GM12878 (cell line): ENCODE data around the gene HACE1. TPM values are rescaled to one million over a fixed set of nuclear protein-coding genes. Genes with fewer than 3 reads are reported as not detected.

Experiments used
- ATAC-seq: fragments of 200-7000 bp; cut with Tn5 transposase; 3 replicates; pipeline ENCODE4 v1.9.1; 2020; ENCODE audit warnings: mild to moderate bottlenecking, moderate library complexity
- BruUV-seq: library from RNA; stranded (reverse); fragments of 400-500 nt; replicated peaks from 2 replicates; lab custom pipeline; 2021; lab: Mats Ljungman, UMichigan
- CTCF ChIA-PET: fragments of 300-600 bp; sonication (Branson Sonifier 250); formaldehyde crosslinking; extraction: SDS; loops from one replicate; lab custom pipeline; 2021; ENCODE audit warnings: inconsistent platforms; lab: Yijun Ruan, JAX
- POLR2A ChIA-PET: fragments of 350-600 bp; formaldehyde crosslinking; extraction: SDS; loops from one replicate; lab custom pipeline; 2021; ENCODE audit warnings: inconsistent platforms; lab: Charles Lee
- RAD21 ChIA-PET: fragments of 300-600 bp; sonication (Branson Sonifier 250); formaldehyde crosslinking; loops from one replicate; lab custom pipeline; 2023; ENCODE audit warnings: antibody characterized with exemption; ENCODE audit not compliant: unreplicated experiment; lab: Charles Lee
- SMC1A ChIA-PET: fragments of 300-600 bp; sonication (Branson Sonifier 250); formaldehyde crosslinking; loops from one replicate; lab custom pipeline; 2023; ENCODE audit not compliant: unreplicated experiment, uncharacterized antibody; lab: Charles Lee
- DNase-seq: peaks from one replicate; pipeline ENCODE4 v3.0.0-alpha.2; 2011; ENCODE audit warnings: low read depth, low spot score
- FAIRE-seq: peaks from 3 replicates; lab custom pipeline; 2011; peaks lifted over from hg19 to GRCh38; lab: Jason Lieb, UNC
- H2AFZ ChIP-seq: 2 replicates; pipeline ENCODE4 v1.6.0; 2011; ENCODE audit warnings: low read depth, low read length, control low read depth; ENCODE audit not compliant: control insufficient read depth
- H3K27ac ChIP-seq: 2 replicates; pipeline ENCODE4 v1.5.1; 2011; ENCODE audit warnings: control low read depth; ENCODE audit not compliant: control insufficient read depth, insufficient read depth
- H3K27me3 ChIP-seq, 2 experiments: replicated peaks in 1 of 2; 2 replicates each; pipeline versions ENCODE4 v1.6.0 to v1.6.1; 2011; ENCODE audit warnings: low read length in 1 of 2; ENCODE audit not compliant: control insufficient read depth in 2 of 2, insufficient read depth in 2 of 2
- H3K36me3 ChIP-seq, 2 experiments: 2 replicates each; pipeline ENCODE4 v1.5.1; 2011; ENCODE audit warnings: low read length in 1 of 2; ENCODE audit not compliant: control insufficient read depth in 2 of 2, insufficient read depth in 2 of 2
- H3K4me1 ChIP-seq: 2 replicates; pipeline ENCODE4 v1.6.1; 2011; ENCODE audit warnings: mild to moderate bottlenecking, low read length, moderate library complexity, mixed read lengths; ENCODE audit not compliant: control insufficient read depth, insufficient read depth
- H3K4me2 ChIP-seq: 2 replicates; pipeline ENCODE4 v1.6.0; 2011; ENCODE audit warnings: control low read depth; ENCODE audit not compliant: control insufficient read depth, insufficient read depth
- H3K4me3 ChIP-seq: fragments of 200-600 bp; sonication (generic); 2 replicates; pipeline ENCODE4 v1.5.1; 2016
- H3K79me2 ChIP-seq: 2 replicates; pipeline ENCODE4 v1.6.0; 2011; ENCODE audit warnings: low read length; ENCODE audit not compliant: control insufficient read depth, insufficient read depth
- H3K9ac ChIP-seq: 2 replicates; pipeline ENCODE4 v1.8.0; 2011; ENCODE audit warnings: low read length, control low read depth, mixed read lengths; ENCODE audit not compliant: control insufficient read depth, insufficient read depth
- H3K9me3 ChIP-seq: replicated peaks from 3 replicates; pipeline ENCODE4 v1.5.1; 2011; ENCODE audit warnings: mild to moderate bottlenecking, low read length; ENCODE audit not compliant: control insufficient read depth, insufficient read depth
- H4K20me1 ChIP-seq: 2 replicates; pipeline ENCODE4 v1.6.0; 2011; ENCODE audit not compliant: control insufficient read depth, insufficient read depth
- KDM1A ChIP-seq: fragments of 200-600 bp; sonication (generic); IDR thresholded peaks from 2 replicates; pipeline ENCODE4 v1.6.1; 2016; ENCODE audit warnings: borderline replicate concordance
- MEF2A ChIP-seq: IDR thresholded peaks from 2 replicates; pipeline ENCODE4 v1.6.1; 2011; ENCODE audit warnings: low read depth, mild to moderate bottlenecking, low read length, moderate library complexity; ENCODE audit not compliant: insufficient read depth
- SIN3A ChIP-seq: IDR thresholded peaks from 2 replicates; pipeline ENCODE4 v1.6.1; 2012; ENCODE audit warnings: low read depth, low read length, improper control_type of control experiment
- SUZ12 ChIP-seq: fragments of 200-600 bp; sonication (generic); IDR thresholded peaks from one replicate; pipeline ENCODE4 v1.6.1; 2018; ENCODE audit warnings: antibody characterized with exemption, mild to moderate bottlenecking; ENCODE audit not compliant: unreplicated experiment
- ZNF207 ChIP-seq: fragments of 450-650 bp; IDR thresholded peaks from 2 replicates; pipeline ENCODE4 v1.6.1; 2014; ENCODE audit warnings: antibody characterized with exemption, mild to moderate bottlenecking, borderline replicate concordance
- WGBS: methylation state at CpG from one replicate; pipeline ENCODE4 v1.1.6; 2016; ENCODE audit warnings: low lambda C conversion rate; ENCODE audit not compliant: insufficient replicate concordance, insufficient coverage; ENCODE audit errors: missing lambda C conversion rate; 5-methylcytosine and 5-hydroxymethylcytosine counted together
- in situ Hi-C: fragments of 300-500 bp; cut with MboI; formaldehyde crosslinking; loops from 9 replicates; pipeline ENCODE4 v1.14.3; 2018; ENCODE audit warnings: mixed read lengths
- intact Hi-C: fragments of 100-400 bp; cut with micrococcal nuclease; formaldehyde crosslinking; loops from one replicate; pipeline ENCODE4 v1.14.2; 2022; ENCODE audit not compliant: unreplicated experiment
- polyA plus RNA-seq, 11 experiments: library from polyadenylated mRNA; depleted of rRNA in 4 of 11; unstranded in 6 of 11; stranded (reverse) in 5 of 11; fragments of >200 nt; fragmentation: Nextera tagmentation in 4 of 11; fragmentation: Illumina TruSeq in 1 of 11; extraction: Ambion mirVana in 4 of 11; extraction: Trizol in 1 of 11; gene quantifications; 1 replicate in 1 of 11; 2 replicates in 10 of 11; pipeline versions ENCODE4 v1.2.1 to v1.2.3, GENCODE V29; 2011 to 2016; ENCODE audit warnings: inconsistent platforms in 2 of 11, missing spikeins in 2 of 11, low read depth in 1 of 11
- total RNA-seq, 4 experiments: library from RNA; depleted of rRNA in 3 of 4; stranded (reverse); fragments of >200 nt in 3 of 4; fragmentation: Illumina TruSeq in 1 of 4; extraction: Trizol in 1 of 4; gene quantifications; 2 replicates each; pipeline versions ENCODE4 v1.2.1 to v1.2.3, GENCODE V29; 2013 to 2021
- TF ChIP-seq, protein P1 (sequence below): IDR thresholded peaks from 2 replicates; pipeline ENCODE4 v1.6.1; 2012; ENCODE audit warnings: mild to moderate bottlenecking, low read depth, low read length
- TF ChIP-seq, protein P2 (sequence below): IDR thresholded peaks from 2 replicates; pipeline ENCODE4 v1.6.1; 2012; ENCODE audit warnings: low read depth, low read length, improper control_type of control experiment
- TF ChIP-seq, protein P3 (sequence below): fragments of 450-650 bp; IDR thresholded peaks from 2 replicates; pipeline ENCODE4 v1.6.1; 2017; ENCODE audit warnings: borderline replicate concordance
- TF ChIP-seq, protein P4 (sequence below): IDR thresholded peaks from 2 replicates; pipeline ENCODE4 v1.6.1; 2012; ENCODE audit warnings: low read depth, low read length, improper control_type of control experiment

HACE1 gene
- total and polyA plus RNA-seq, 10 of the 15 experiments (the other 5 are each of a cell fraction or from before 2014, with no cell fraction given), result 1.6 to 16.9 (median 5.6) TPM

DNA sequence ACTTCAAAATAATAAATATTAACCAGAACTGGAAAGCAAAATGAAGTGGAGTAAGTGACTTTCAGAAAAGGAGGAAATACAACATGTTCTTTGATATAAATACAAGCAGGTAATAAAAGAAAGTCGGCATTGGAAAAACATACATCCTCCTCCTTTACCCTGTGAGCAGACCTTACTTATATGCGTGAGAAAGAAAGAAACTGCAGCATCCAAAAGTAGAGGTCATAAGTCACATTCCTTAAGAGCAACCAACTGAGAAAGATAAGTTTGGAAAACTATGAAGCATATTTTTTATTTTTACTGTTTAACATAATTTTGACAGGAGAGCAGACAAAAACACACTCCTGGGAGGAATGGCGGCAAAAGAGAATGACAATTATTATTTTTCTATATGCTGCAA is 155.5 kb downstream of the HACE1 start (continued):
- TF ChIP-seq, protein P1, sequence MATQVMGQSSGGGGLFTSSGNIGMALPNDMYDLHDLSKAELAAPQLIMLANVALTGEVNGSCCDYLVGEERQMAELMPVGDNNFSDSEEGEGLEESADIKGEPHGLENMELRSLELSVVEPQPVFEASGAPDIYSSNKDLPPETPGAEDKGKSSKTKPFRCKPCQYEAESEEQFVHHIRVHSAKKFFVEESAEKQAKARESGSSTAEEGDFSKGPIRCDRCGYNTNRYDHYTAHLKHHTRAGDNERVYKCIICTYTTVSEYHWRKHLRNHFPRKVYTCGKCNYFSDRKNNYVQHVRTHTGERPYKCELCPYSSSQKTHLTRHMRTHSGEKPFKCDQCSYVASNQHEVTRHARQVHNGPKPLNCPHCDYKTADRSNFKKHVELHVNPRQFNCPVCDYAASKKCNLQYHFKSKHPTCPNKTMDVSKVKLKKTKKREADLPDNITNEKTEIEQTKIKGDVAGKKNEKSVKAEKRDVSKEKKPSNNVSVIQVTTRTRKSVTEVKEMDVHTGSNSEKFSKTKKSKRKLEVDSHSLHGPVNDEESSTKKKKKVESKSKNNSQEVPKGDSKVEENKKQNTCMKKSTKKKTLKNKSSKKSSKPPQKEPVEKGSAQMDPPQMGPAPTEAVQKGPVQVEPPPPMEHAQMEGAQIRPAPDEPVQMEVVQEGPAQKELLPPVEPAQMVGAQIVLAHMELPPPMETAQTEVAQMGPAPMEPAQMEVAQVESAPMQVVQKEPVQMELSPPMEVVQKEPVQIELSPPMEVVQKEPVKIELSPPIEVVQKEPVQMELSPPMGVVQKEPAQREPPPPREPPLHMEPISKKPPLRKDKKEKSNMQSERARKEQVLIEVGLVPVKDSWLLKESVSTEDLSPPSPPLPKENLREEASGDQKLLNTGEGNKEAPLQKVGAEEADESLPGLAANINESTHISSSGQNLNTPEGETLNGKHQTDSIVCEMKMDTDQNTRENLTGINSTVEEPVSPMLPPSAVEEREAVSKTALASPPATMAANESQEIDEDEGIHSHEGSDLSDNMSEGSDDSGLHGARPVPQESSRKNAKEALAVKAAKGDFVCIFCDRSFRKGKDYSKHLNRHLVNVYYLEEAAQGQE, result no peak
- TF ChIP-seq, protein P2, sequence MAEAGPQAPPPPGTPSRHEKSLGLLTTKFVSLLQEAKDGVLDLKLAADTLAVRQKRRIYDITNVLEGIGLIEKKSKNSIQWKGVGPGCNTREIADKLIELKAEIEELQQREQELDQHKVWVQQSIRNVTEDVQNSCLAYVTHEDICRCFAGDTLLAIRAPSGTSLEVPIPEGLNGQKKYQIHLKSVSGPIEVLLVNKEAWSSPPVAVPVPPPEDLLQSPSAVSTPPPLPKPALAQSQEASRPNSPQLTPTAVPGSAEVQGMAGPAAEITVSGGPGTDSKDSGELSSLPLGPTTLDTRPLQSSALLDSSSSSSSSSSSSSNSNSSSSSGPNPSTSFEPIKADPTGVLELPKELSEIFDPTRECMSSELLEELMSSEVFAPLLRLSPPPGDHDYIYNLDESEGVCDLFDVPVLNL, result no peak
- TF ChIP-seq SUZ12, result no peak
- TF ChIP-seq, all 136 proteins: peak for 0

DNA sequence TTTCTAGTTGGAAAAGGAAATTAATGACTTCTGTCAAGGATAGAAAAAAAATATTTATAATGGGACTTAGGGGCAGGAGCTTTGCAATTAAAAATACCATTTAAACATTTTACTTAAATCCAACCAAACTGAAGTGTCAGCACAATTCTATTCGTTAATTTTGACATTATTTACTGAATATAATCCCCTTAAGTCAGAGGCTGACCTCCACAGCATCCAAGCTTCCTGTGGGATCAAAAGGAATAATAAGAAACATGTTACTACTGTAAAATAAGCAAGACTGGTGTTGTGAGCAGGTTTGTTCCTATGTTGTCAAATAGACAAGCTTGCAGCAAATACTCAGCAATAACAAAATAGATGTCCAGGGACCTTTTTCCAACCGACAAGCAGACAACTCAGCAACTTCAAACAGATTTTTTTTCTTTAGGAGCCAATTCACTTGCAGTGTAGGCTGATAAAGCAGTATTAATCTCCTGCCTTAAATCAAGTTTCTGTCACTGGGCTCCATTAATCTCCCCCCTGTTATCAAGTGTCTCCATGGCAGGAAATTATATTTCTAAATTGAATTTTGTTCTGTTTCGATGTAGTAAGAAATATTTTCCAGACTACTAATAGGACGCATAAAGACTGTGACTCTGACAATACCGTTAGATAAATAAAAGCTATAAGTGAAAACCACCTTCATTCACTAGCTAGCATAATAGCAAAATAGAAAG is 157.4 kb downstream of the HACE1 start:
- ChIA-PET CTCF (interaction anchor here (1.5 kb wide), 1 partner anchor 10 kb away, joined by 6 read pairs; no protein-coding TSS in a partner anchor), SMC1A (interaction anchor here (0.5 to 1.5 kb wide), 2 partner anchors 10 to 385 kb away, joined by 3 to 5 read pairs; no protein-coding TSS in a partner anchor)
- no TSS peak for BruUV-seq

More for the DNA sequence above, 157.4 kb downstream of the HACE1 start:
- ChIA-PET RAD21 (no interaction called here), POLR2A (interaction anchor here (0.6 kb wide), 1 partner anchor 61 kb away, joined by 3 read pairs; no protein-coding TSS in a partner anchor)
- Histone ChIP-seq H2AFZ (no peak overlapping the region), H3K9ac (no peak overlapping the region), H3K79me2 (no peaks in the 10 kb centered on the region), H3K4me1 (no peaks in the 10 kb centered on the region), H3K27ac (no peak overlapping the region), H3K4me3 (no peak overlapping the region), H3K9me3 (no peaks in the 10 kb centered on the region), H3K4me2 (no peak overlapping the region), H4K20me1 (no peaks in the 10 kb centered on the region), H3K36me3 (no peaks in the 10 kb centered on the region), H3K27me3 (no peaks in the 10 kb centered on the region)
- no peak for FAIRE-seq
- DNase-seq, result no peak
- in situ Hi-C loops (no loop called here), intact Hi-C loops (no loop called here)
- WGBS, result 52% methylated on average over 5 of the region's 5 CpGs
- no peak for ATAC-seq
- TF ChIP-seq SIN3A (no peak), MEF2A (no peak), KDM1A (no peak), ZNF207 (no peak)
- TF ChIP-seq, protein P3, sequence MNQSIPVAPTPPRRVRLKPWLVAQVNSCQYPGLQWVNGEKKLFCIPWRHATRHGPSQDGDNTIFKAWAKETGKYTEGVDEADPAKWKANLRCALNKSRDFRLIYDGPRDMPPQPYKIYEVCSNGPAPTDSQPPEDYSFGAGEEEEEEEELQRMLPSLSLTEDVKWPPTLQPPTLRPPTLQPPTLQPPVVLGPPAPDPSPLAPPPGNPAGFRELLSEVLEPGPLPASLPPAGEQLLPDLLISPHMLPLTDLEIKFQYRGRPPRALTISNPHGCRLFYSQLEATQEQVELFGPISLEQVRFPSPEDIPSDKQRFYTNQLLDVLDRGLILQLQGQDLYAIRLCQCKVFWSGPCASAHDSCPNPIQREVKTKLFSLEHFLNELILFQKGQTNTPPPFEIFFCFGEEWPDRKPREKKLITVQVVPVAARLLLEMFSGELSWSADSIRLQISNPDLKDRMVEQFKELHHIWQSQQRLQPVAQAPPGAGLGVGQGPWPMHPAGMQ, result no peak
- TF ChIP-seq, protein P4, sequence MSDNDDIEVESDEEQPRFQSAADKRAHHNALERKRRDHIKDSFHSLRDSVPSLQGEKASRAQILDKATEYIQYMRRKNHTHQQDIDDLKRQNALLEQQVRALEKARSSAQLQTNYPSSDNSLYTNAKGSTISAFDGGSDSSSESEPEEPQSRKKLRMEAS, result no peak
